A673 (cell line): Measurements from ENCODE around the gene JPH2.

Source experiments
- CTCF ChIP-seq: fragments of 300-800, 200-600 bp; sonication (generic); conservative IDR thresholded peaks from 2 replicates; pipeline ENCODE4 v1.5.1; 2017; ENCODE audit warnings: low read depth, mild to moderate bottlenecking, antibody characterized with exemption, low read length, moderate library complexity, mixed read lengths
- EZH2 ChIP-seq: fragments of 200-600 bp; sonication (generic); IDR thresholded peaks from 2 replicates; pipeline ENCODE4 v1.6.1; 2017; ENCODE audit warnings: borderline replicate concordance, low read depth, mild to moderate bottlenecking, mixed read lengths, antibody characterized with exemption, low read length; ENCODE audit not compliant: poor library complexity, severe bottlenecking

GRCh38 chr20:44097521-44098255, 89.3 kb downstream of the JPH2 start:
- TF ChIP-seq CTCF = no peak
- TF ChIP-seq EZH2 = no peak
